Measurements from ENCODE around the gene ADAP2.

- no peak for TF ChIP-seq CTCF (IDR thresholded peaks at IDR 0.05)
- TF ChIP-seq POLR2A (IDR thresholded peaks at IDR 0.05): no peak
Observed at GRCh38 chr17:31004160-31004559, 82.4 kb downstream of the ADAP2 start.

All from thyroid gland (tissue), 4 donors.